Pancreas (tissue), 10 donors: ENCODE measurements around the gene SAGE1. TPM values are rescaled to one million over a fixed set of nuclear protein-coding genes. Genes with fewer than 3 reads are reported as not detected.
"Not testable (repeated sequence)": the region's sequence is repeated elsewhere in the genome, so short reads cannot be mapped to it uniquely, and the experiment has no call there.

Experiments used
- ATAC-seq, 4 donors: fragments of 200-7000 bp; cut with Tn5 transposase; one replicate each; pipeline versions ENCODE4 v1.8.0 to v1.9.1; 2020; ENCODE audit warnings: mild to moderate bottlenecking in 4 of 4, moderate library complexity in 4 of 4
- DNase-seq, 6 donors: peaks; one replicate each; pipeline ENCODE4 v3.0.0-alpha.2; 2020
- FAIRE-seq: peaks from 2 replicates; lab custom pipeline; 2012; peaks lifted over from hg19 to GRCh38; lab: Jason Lieb, UNC
- H3K27ac ChIP-seq, 4 donors: fragments of 200-600 bp; sonication (generic); 1 replicate in 3 of 4; 2 replicates in 1 of 4; pipeline versions ENCODE4 v1.5.0 to v1.8.0; 2020
- H3K27me3 ChIP-seq, 4 donors: fragments of 200-600 bp; one replicate each; pipeline ENCODE4 v1.8.0; 2021
- H3K36me3 ChIP-seq, 3 donors: fragments of 200-600 bp; sonication (generic) in 1 of 3; one replicate each; pipeline versions ENCODE4 v1.5.0 to v1.8.0; 2020 to 2021
- H3K4me1 ChIP-seq, 3 donors: fragments of 200-600 bp; one replicate each; pipeline ENCODE4 v1.8.0; 2021
- H3K4me3 ChIP-seq, 4 donors: fragments of 200-600 bp; sonication (generic) in 2 of 4; one replicate each; pipeline versions ENCODE4 v1.5.0 to v1.8.0; 2020 to 2021
- H3K9me3 ChIP-seq, 4 donors: fragments of 200-600 bp; one replicate each; pipeline ENCODE4 v1.8.0; 2021
- WGBS, 2 donors: extraction: QIAGEN DNeasy Blood & Tissue Kit; methylation state at CpG; one replicate each; pipeline ENCODE4 v1.1.7; 2013; 5-methylcytosine and 5-hydroxymethylcytosine counted together
- intact Hi-C, 3 donors: fragments of 100-400 bp; cut with DNase I; formaldehyde crosslinking; loops; one replicate each; pipeline versions ENCODE4 v1.11.1 to v1.14.2; 2022
- polyA plus RNA-seq, 2 donors: library from polyadenylated mRNA; stranded (reverse); fragments of 200-250 nt; gene quantifications; one replicate each; pipeline ENCODE4 v1.2.3, GENCODE V29; 2013
- total RNA-seq, 6 donors: library from RNA; stranded (reverse); fragmentation: NEBNext Ultra II Directional in 4 of 6; extraction: Animal tissue kit (Norgen Biotek cat#: 25700) in 4 of 6; gene quantifications; one replicate each; pipeline versions ENCODE4 v1.2.1 to v1.2.4, GENCODE V29; 2021 to 2023
- TF ChIP-seq, protein P1 (sequence below), 4 donors: fragments of 200-600 bp; sonication (generic) in 3 of 4; IDR thresholded peaks; one replicate each; pipeline versions ENCODE4 v1.5.0 to v1.8.0; 2021; ENCODE audit warnings: antibody characterized with exemption in 4 of 4
- donor health status: healthy with polysubstance abuse.
- donor health status: DM: no; HTN: no; CAD: no; lungs with moderate emphysema.
- donor health status: DM: no; HTN: no; CAD: no.
- donor health status: control.
- donor health status: control.
- donor health status: Bipolar disorder and iron deficiency.
- donor health status: DM: yes; HTN: yes; CAD: no.
- donor health status: DM: no; HTN: no; CAD: no.
- donor health status: DM: no; HTN: no; CAD: no.
- donor health status: DM: yes; HTN: yes; CAD: no.

SAGE1 gene
- total and polyA plus RNA-seq, 8 donors, result 0.47 TPM; not detected in 7

DNA sequence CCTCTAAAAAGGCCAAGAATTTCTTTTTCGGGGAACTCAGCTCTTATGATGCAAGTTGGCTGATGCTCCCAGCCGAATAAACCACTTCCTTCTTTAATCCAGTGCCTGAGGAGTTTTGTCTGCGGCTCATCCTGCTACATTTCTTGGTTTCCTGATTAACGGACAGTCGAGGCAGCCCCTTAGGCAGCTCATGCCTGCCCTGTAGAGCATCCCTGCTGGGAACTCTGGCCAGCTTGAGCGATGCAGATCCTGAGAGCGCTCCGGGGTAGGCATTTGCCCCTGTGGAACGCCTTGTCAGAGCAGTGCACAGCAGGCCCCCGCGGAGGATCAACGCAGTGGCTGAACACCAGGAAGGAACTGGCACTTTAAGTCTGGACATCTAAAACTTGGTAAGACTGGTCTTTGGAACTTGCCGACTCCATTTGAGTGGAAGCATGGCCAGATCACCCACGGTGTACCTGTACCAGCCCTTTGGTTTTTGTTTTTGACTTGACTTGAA lies 3.4 kb upstream of the SAGE1 start:
- no peak for FAIRE-seq
- Histone ChIP-seq H3K9me3 (no peaks in the 10 kb centered on the region), H3K36me3 (no peaks in the 10 kb centered on the region), H3K4me3 (no peak overlapping the region), H3K4me1 (no peaks in the 10 kb centered on the region), H3K27ac (no peak overlapping the region), H3K27me3 (no peaks in the 10 kb centered on the region)
- intact Hi-C loops, result no loop called here
- DNase-seq, result no peak
- TF ChIP-seq, protein P1, sequence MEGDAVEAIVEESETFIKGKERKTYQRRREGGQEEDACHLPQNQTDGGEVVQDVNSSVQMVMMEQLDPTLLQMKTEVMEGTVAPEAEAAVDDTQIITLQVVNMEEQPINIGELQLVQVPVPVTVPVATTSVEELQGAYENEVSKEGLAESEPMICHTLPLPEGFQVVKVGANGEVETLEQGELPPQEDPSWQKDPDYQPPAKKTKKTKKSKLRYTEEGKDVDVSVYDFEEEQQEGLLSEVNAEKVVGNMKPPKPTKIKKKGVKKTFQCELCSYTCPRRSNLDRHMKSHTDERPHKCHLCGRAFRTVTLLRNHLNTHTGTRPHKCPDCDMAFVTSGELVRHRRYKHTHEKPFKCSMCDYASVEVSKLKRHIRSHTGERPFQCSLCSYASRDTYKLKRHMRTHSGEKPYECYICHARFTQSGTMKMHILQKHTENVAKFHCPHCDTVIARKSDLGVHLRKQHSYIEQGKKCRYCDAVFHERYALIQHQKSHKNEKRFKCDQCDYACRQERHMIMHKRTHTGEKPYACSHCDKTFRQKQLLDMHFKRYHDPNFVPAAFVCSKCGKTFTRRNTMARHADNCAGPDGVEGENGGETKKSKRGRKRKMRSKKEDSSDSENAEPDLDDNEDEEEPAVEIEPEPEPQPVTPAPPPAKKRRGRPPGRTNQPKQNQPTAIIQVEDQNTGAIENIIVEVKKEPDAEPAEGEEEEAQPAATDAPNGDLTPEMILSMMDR (IDR thresholded peaks at IDR 0.05), result no peak
- 78 to 79% methylated on average over 14 of the region's 14 CpGs for WGBS, 2 donors
- ATAC-seq, result no peak

DNA sequence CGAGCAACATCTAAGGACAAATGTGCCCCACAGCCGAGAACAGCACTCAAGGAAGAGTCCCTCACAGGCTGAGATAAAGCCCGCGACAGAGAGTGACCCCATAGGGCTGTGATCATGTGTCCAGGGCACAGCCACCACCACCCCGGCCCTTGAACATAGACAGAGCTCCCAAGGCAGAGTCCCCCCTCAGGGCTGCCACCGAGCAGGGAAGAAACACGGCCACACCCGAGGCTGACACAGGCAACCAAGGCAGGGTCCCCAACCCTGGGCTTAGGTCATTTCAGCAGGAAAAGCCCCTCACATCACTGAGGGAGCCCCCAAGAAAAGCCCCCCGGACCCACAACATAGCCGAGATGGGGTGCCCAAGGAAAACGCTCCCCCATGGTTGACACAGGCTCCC lies 735 bp upstream of the SAGE1 start:
- DNase-seq (no peak), FAIRE-seq (no peak), ATAC-seq (no peak)
- Histone ChIP-seq H3K4me3 (no peak overlapping the region), H3K27ac (no peak overlapping the region), H3K36me3 (no peaks in the 10 kb centered on the region), H3K4me1 (no peaks in the 10 kb centered on the region), H3K9me3 (no peaks in the 10 kb centered on the region), H3K27me3 (no peaks in the 10 kb centered on the region)
- intact Hi-C loops, result no loop called here
- TF ChIP-seq, protein P1 (IDR thresholded peaks at IDR 0.05), result no peak
- WGBS, 2 donors, result 65 to 76% methylated on average over 11 of the region's 11 CpGs

DNA sequence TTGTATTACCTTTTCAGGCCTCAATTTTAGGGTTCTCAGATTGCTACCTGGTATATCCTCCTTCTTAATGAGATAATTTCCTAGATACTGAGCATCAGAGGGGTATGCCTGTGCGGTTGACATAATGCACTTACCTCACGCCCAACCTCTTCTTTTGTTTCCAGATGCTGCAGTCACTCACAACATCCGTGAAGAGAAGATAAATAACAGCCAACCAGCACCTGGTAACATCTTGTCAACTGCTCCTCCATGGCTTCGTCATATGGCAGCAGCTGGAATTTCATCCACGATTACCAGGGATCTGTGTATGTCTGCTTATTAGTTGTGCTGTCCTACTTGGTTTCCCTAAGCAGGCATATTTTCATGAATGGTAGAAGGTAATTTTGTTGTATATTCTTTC lies 16.7 kb downstream of the SAGE1 start:
- DNase-seq (no peak), ATAC-seq (no peak), FAIRE-seq (no peak)
- H3K9me3 ChIP-seq, result no peaks in the 10 kb centered on the region
- no peaks in the 10 kb centered on the region for H3K36me3 ChIP-seq
- TF ChIP-seq, protein P1 (IDR thresholded peaks at IDR 0.05), result no peak
- H3K27ac ChIP-seq, result no peak overlapping the region
- H3K4me3 ChIP-seq, result no peak overlapping the region
- intact Hi-C loops, result no loop called here
- WGBS, 2 donors, result 47 to 53% methylated on average over 5 of the region's 5 CpGs
- no peaks in the 10 kb centered on the region for H3K4me1 ChIP-seq
- no peaks in the 10 kb centered on the region for H3K27me3 ChIP-seq

DNA sequence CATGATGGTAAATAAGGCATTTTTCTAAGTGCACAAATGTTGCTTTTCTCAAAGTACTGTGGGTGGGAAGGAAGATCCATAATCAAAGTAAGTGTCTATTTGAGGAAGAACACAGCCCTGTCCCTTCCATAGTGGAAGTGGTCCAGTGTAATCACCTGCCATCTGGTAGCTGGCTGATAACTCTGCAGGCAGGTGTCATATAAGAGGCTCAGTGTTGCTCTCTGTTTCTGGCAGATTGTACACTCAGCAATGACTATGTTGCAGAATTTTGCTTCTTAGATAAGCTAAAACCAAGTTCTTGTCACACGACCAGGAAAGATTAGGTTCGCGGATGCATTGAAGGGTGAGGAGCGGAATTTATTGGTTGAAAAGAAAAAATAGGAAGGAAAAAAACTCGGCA lies 20.9 kb downstream of the SAGE1 start:
- Histone ChIP-seq H3K4me3 (no peak overlapping the region), H3K27ac (no peak overlapping the region), H3K27me3 (no peaks in the 10 kb centered on the region), H3K9me3 (no peaks in the 10 kb centered on the region), H3K36me3 (no peaks in the 10 kb centered on the region), H3K4me1 (no peaks in the 10 kb centered on the region)
- no peak for ATAC-seq
- TF ChIP-seq, protein P1 (IDR thresholded peaks at IDR 0.05), result no peak
- FAIRE-seq, result no peak
- DNase-seq, result no peak
- intact Hi-C loops, result no loop called here
- WGBS, 2 donors, result 67 to 75% methylated on average over 5 of the region's 5 CpGs

DNA sequence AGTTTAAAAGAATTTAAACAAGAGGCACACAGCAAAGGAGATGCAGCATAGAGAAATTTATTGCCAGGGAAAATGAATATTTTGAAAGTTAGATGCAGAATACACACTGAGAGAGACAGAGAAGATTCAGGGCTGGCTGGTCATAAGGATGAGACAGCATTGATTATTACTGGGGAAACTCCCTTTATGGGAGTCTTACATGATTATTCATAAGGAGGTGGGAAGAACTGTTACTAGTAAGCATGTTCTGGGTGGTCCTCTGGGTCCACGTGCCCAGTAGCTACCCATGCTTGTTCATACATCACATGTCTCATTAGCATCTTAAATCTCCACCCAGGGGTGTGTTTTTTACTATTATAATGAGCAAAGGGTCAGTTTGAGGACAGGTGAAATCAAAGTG lies 27.0 kb downstream of the SAGE1 start:
- H3K36me3 ChIP-seq, ATAC-seq, DNase-seq, H3K9me3 ChIP-seq, FAIRE-seq, H3K4me3 ChIP-seq, H3K4me1 ChIP-seq, H3K27me3 ChIP-seq, intact Hi-C loops, H3K27ac ChIP-seq: not testable (repeated sequence)
- WGBS, 2 donors, result 25 to 32% methylated on average over 1 of the region's 1 CpG
